ENCODE measurements around the gene C11orf54. TPM values are rescaled to one million over a fixed set of nuclear protein-coding genes. Genes with fewer than 3 reads are reported as not detected.
"Not testable (repeated sequence)": the region's sequence is repeated elsewhere in the genome, so short reads cannot be mapped to it uniquely, and the experiment has no call there.

C11orf54 gene
- total RNA-seq, 4 donors from 2014 or later, result 27.7 to 46.7 (median 37.9) TPM

- DNase-seq (ENCODE audit: extremely low spot score), result no peak
- Histone ChIP-seq H3K27ac (replicated peaks in 1 of 4) (no peak overlapping the region), H3K27me3 (no peaks in the 10 kb centered on the region), H3K36me3 (peaks cover 56 to 99% (median 84%) of the 10 kb centered on the region in 4 donors), H3K4me3 (no peak overlapping the region), H3K9me3 (no peaks in the 10 kb centered on the region), H3K4me1 (no peaks in the 10 kb centered on the region)
- 86% methylated on average over 3 of the region's 3 CpGs for WGBS
- TF ChIP-seq POLR2AphosphoS5 (IDR thresholded peaks at IDR 0.05) (no peak), CTCF (IDR thresholded peaks at IDR 0.05) (no peak), EP300 (IDR thresholded peaks at IDR 0.05) (no peak), POLR2A (IDR thresholded peaks at IDR 0.05; ENCODE audit: low read depth) (no peak)
- intact Hi-C loops (cut with DNase I), result no loop called here
These were observed 15.8 kb downstream of the C11orf54 start for GRCh38 chr11:93757301-93757700.

GRCh38 chr11:93757924-93758865, 16.7 kb downstream of the C11orf54 start:
- H3K27me3 ChIP-seq, result no peaks in the 10 kb centered on the region
- DNase-seq (ENCODE audit: extremely low spot score), result peak; percentile 45
- no peak overlapping the region for H3K27ac ChIP-seq (replicated peaks in 1 of 4)
- peaks cover 56 to 100% (median 83%) of the 10 kb centered on the region in 4 donors for H3K36me3 ChIP-seq
- H3K9me3 ChIP-seq, result no peaks in the 10 kb centered on the region
- intact Hi-C loops (cut with DNase I), result no loop called here
- no peak overlapping the region for H3K4me3 ChIP-seq
- H3K4me1 ChIP-seq, result no peaks in the 10 kb centered on the region
- TF ChIP-seq POLR2AphosphoS5 (IDR thresholded peaks at IDR 0.05) (no peak), CTCF (IDR thresholded peaks at IDR 0.05) (no peak)
- 92% methylated on average over 20 of the region's 38 CpGs for WGBS

- peaks cover 56 to 100% (median 81%) of the 10 kb centered on the region in 4 donors for H3K36me3 ChIP-seq
- 95% methylated on average over 4 of the region's 4 CpGs for WGBS
- H3K27ac ChIP-seq (replicated peaks in 1 of 4); H3K27me3 ChIP-seq; H3K4me1 ChIP-seq; H3K9me3 ChIP-seq; H3K4me3 ChIP-seq; DNase-seq (ENCODE audit: extremely low spot score); intact Hi-C loops (cut with DNase I): not testable (repeated sequence)
These were observed 17.7 kb downstream of the C11orf54 start for GRCh38 chr11:93759123-93759522.

GRCh38 chr11:93761910-93762309, 20.4 kb downstream of the C11orf54 start:
- peaks cover 0 to 5% (median 2%) of the 10 kb centered on the region in 4 donors for H3K4me1 ChIP-seq
- TF ChIP-seq POLR2A (IDR thresholded peaks at IDR 0.05; ENCODE audit: low read depth), result no peak
- TF ChIP-seq CTCF (IDR thresholded peaks at IDR 0.05), result no peak
- no peak for TF ChIP-seq POLR2AphosphoS5 (IDR thresholded peaks at IDR 0.05)
- TF ChIP-seq EP300 (IDR thresholded peaks at IDR 0.05), result no peak
- no peak overlapping the region for H3K27ac ChIP-seq (replicated peaks in 1 of 4)
- H3K27me3 ChIP-seq, result no peaks in the 10 kb centered on the region
- DNase-seq (ENCODE audit: extremely low spot score), result no peak
- WGBS, result 93% methylated on average over 1 of the region's 1 CpG
- no peak overlapping the region for H3K4me3 ChIP-seq
- intact Hi-C loops (cut with DNase I), result no loop called here
- H3K9me3 ChIP-seq, result no peaks in the 10 kb centered on the region
- H3K36me3 ChIP-seq, result peaks cover 34 to 83% (median 62%) of the 10 kb centered on the region in 4 donors

- Histone ChIP-seq H3K27ac (replicated peaks in 1 of 4) (no peak overlapping the region), H3K27me3 (no peaks in the 10 kb centered on the region), H3K9me3 (no peaks in the 10 kb centered on the region), H3K4me1 (peaks cover 0 to 5% (median 2%) of the 10 kb centered on the region in 4 donors), H3K4me3 (no peak overlapping the region), H3K36me3 (peaks cover 9 to 47% (median 28%) of the 10 kb centered on the region in 4 donors)
- DNase-seq (ENCODE audit: extremely low spot score), result no peak
- TF ChIP-seq CTCF (IDR thresholded peaks at IDR 0.05), result no peak
- TF ChIP-seq POLR2A (IDR thresholded peaks at IDR 0.05; ENCODE audit: low read depth), result no peak
- TF ChIP-seq EP300 (IDR thresholded peaks at IDR 0.05), result no peak
- no peak for TF ChIP-seq POLR2AphosphoS5 (IDR thresholded peaks at IDR 0.05)
- 33% methylated on average over 2 of the region's 2 CpGs for WGBS
- intact Hi-C loops (cut with DNase I), result no loop called here
These were observed 24.1 kb downstream of the C11orf54 start for GRCh38 chr11:93765551-93765950.

Measured in esophagus muscularis mucosa (tissue), 4 donors.